ENCODE measurements around the gene CEP70.
"Not testable (repeated sequence)": the region's sequence is repeated elsewhere in the genome, so short reads cannot be mapped to it uniquely, and the experiment has no call there.

The CEP70 gene

DNA sequence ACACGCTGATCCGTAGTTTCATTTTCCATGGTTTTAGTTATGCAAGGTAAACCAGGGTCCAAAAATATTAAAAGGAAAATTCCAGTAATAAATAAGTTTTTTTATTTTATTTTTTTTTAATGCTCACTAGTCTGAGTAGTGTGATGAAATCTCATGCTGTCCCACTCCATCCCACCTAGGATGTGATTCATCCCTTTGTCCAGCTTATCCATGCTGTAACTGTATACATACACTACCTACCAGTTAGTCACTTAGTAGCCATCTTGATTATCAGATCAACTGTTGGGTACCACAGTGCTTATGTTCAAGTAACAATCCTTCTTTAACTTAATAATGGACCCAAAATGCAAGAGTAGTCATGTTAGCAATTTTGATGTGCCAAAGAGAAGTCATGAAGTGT is 84.5 kb downstream of the CEP70 start:
- DNase-seq: no peak

DNA sequence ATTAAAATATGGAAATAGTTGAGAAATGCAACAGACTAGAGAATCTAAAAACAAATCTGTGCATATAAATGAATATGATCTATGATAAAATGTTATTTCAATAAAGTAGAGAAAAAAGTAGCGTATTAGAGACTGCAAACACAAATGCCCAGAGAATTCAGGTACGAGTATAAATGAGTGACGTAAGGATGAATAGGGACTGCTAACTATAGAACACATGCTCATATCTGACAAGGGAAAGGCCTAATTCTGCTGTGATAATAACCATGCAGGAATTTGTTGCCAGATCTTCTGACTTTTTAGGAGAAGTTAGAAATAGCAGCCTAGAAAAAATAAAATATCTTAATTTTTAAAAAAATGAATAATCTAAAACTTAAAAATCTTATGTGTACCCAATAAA is 86.5 kb downstream of the CEP70 start:
- DNase-seq: no peak

DNA sequence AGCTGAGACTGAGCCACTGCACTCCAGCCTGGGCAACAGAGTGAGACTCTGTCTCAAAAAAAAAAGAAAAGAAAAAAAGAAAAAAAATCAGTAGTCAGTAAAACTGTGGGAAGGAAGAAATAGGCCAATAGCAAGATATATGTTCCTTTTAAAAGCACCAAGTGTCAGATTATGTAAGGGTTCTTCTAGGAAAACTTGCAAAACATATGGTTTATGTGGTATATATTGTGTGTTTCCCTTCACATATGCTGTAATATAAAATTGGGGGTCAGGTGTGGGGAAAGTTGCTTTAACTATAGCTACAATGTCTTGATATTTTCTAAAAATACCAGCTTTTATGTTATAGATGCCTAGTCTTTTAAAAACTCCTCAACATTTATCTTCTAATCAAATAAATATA is 95.1 kb downstream of the CEP70 start:
- DNase-seq: no peak

DNA sequence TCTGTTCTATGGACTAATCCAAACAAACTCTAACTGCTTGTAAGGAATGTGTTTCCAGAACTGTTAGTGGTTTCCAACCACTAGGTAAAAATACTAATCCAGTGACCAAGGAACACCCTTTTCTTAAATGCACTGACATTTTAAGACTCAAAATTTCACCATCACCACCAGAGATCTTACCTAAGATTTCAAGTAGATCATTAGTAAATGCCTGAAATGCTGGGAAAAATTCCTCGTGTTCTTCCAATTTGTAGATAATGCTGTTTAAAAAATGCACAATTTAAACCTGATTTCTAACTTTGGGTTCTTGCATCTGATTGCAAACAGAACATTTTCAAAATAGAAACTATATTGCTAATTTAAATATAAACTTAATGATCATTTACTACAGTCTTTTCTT is 96.2 kb downstream of the CEP70 start:
- no peak for DNase-seq

DNA sequence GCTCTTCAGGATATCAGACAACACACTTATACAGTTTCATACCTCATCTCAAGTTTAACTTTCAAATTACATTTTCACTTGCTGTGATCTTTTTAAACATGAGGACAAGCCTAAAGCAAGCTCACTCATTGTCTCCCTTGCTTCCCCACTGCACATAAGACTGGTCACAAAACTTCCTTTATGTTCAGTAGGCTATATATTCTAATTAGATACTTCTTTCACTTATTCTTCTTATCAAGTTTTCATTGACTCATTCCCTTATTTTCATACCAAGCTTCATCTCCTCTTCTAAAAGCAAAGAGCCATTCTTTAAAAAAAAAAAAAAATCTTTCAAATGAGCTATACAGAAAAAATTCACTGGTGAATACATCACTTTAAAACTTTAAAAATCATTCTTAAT is 97.0 kb downstream of the CEP70 start:
- no peak for DNase-seq

DNA sequence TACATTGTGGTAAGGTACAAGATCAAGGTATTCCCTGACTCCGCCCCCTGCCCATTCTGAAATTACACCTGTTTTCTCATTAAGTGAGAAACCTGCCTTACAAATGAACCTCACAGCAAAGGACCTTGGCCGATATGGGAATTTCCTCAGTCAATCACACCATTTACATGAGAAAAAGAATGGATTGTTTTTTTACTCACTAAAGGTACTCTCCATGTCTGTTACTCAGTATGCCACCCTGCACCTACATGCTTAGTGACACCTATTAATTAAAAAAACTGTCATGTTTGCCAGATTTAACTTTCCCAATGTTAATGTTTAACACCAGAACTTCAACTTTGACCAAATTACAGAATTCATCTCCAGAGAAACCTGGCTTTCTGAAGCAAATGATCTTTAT is 97.6 kb downstream of the CEP70 start:
- DNase-seq: no peak

DNA sequence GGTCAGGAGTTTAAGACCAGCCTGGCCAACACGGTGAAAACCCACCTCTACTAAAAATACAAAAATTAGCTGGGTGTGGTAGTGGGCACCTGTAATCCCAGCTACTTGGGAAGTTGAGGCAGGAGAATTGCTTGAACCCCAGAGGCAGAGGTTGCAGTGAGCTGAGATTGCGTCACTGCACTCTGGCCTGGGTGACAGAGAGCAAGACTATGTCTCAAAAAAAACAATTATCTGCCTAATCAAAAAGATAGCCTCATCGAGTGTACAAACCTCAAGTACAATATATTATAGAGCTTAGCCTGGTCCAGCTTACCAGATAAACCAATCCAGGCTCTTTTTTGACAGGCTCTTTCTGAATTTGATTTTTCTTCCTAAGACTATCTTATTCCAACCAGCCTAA is 98.4 kb downstream of the CEP70 start:
- not testable (repeated sequence) for DNase-seq

DNA sequence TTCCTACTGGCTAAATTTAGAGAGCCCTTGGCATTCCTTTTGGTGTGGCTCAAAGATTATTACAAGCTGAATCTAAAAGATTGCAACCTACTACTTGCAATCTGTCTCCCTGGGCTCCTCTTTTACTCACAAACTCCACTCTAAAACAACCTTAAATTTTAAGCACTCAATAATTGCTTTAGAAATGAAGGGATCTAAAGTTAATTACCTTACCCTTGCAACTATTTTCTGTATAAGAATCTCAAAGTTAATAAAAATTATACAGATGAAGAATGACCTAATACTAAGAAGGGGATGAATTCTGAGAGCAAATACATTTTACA is 99.5 kb downstream of the CEP70 start:
- DNase-seq: no peak

DNA sequence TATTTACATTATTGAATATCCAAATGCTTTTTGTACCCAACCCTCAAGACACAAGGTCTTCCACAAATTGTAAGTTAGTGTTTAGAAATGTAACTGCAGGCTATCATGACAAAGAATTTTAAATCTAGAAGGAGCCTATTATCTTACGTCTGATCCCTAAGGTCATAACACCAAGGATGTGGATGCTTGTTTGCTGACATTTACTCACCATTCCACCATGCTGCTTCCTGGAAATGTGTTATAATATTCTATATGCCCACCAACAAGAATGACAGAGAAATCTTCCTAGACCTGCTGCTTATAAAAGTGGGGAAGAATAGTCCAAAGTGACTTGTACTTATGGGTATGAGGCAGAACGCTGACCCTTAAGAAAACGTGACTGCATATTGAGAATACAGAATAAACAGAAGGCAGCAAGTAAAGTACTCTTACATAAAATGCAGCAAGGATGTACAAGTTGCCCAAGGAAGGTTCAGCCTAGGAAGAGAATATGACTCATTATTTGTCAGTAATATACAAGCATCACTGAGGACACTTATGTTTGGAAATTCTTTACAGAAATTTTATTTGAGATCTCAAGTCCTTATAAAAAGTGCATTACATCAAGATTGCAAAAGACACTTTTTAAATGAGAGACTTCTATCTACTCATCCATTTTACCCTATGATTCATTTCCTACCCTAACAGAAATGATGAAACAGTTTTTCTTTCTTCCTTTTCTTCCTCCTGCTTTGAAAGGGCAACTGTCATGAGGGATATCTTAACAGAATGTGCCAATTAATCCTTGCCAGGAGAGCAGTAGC is 100.1 kb downstream of the CEP70 start:
- no peak for DNase-seq

DNA sequence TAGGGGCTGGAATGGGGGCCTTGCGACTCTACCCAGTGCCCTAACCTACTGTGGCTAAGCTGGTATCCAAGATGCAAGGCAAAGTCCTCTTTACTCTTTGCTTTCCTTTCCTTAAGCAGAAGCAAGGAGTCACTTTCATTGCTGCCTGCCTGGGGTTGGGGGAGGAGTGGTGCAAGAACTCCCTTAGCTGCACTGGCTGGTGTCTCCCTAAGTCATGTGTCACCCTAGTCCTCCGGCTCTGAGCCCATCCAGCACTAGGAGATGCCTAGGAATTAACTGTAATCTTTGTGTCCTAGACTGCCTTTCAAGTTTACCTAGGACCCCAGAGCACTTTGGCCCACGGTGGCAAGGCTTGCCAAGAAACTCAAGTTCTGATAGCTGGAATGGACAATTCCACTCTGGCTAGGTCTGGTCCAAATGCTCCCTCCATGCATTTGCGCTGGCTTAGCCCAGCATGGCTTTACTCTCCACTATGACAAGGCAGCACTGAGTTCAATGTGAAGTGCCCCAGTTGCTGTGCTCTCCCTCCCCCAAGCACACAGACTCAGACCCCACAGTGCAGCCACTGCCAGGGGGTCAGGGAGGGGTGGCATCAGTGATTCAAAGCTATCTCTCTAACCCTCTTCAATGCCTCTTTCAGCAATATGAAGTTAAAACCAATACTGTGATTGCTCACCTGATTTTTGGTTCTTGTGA is 100.9 kb downstream of the CEP70 start:
- DNase-seq: no peak

DNA sequence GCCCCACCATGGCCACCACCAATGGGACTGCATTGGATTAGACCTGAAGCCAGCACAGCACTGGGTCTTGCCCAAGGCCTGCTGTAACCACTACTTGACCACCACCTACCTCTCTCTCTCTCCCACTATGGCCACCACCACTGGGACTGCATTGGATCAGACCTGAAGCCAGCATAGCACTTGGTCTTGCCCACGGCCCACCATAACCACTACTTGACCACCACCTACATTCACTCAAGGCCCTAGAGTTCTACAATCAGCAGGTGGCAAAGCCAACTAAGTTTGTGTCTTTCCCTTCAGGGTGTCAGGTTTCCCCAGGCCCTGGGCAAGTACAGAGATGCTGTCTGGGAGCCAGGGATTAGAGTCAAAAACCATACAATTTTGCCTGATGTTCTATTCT is 102.1 kb downstream of the CEP70 start:
- DNase-seq: no peak

DNA sequence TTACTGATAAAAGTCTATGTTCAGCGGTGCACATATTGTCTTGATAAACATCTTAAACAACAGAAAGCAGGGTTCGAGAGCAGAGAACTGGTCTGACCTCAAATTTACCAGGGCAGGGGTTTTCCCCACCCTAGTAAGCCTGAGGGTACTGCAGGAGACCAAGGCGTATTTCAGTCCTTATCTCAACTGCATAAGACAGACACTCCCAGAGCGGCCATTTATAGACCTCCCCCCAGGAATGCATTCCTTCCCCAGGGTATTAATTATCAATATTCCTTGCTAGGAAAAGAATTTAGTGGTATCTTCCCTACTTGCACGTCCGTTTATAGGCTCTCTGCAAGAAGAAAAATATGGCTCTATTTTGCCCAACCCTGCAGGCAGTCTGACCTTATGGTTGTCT is 107.5 kb downstream of the CEP70 start:
- not testable (repeated sequence) for DNase-seq

DNA sequence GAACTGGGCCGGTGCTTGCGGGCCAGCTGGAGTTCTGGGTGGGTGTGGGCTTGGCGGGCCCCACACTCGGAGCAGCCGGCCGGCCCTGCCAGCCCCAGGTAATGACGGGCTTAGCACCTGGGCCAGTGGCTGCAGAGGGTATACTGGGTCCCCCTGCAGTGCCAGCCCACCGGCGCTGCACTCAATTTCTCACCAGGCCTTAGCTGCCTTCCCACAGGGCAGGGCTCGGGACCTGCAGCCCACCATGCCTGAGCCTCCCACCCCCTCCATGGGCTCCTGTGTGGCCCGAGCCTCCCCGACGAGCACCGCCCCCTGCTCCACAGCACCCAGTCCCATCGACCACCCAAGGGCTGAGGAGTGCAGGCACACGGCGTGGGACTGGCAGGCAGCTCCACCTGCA is 109.4 kb downstream of the CEP70 start:
- not testable (repeated sequence) for DNase-seq

DNA sequence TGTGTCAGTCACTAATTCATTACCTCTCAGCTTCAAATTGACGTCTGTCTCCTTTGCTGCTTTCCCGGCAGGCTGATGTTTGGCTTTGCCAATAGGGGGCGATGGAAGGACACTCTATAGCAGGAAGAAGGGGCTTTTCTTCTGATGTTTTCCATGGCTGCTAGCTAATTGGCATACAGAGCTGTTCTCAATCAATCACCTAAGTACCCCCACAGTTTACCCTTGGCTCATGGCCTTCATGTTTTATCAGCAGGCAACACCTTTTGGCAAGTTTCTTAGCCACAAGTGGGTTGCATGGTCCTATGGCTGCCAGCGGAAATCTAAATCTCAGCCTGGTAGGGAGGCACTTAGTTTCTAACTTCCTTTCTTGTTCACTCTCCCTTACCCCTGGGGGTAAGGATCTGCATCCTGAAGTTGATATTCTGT is 114.6 kb downstream of the CEP70 start:
- DNase-seq: peak; percentile 12

DNA sequence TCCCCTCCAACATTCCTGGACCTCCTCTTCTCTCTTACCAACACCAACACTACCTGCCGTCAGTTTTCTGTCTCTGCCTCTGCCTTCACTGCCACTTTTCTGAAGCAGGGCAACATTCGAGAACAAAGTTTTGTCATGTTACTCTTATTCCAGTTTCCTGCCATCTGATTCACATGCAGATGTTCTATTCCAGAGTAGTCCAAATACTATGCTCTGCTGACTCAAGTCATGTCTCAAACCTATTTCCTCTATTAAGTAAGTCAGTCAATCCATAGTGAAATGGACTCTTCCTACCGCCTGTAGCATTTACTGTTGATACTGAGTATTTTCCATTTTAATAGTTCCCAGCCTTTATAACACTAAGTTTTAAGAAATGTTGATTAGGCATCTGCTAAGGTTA is 116.3 kb downstream of the CEP70 start:
- DNase-seq: no peak

DNA sequence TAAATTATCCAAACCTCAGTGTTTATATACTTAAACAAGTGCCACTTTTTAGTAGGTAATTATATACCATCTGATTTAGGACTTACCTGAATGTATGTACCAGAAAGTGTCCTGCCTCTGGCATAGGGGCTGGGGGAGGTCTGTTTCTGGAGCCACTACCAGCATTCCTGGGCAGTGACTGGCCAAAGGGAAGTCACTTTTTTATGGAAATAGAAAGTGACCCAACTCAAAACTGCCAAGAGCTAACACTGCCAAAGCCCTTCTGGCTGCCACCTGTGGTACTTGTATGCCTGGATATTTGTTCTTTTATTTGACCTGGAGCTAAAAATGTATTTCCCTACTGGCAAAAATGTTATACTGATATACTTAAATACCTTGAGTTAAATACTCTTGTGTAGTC is 116.9 kb downstream of the CEP70 start:
- DNase-seq: no peak

DNA sequence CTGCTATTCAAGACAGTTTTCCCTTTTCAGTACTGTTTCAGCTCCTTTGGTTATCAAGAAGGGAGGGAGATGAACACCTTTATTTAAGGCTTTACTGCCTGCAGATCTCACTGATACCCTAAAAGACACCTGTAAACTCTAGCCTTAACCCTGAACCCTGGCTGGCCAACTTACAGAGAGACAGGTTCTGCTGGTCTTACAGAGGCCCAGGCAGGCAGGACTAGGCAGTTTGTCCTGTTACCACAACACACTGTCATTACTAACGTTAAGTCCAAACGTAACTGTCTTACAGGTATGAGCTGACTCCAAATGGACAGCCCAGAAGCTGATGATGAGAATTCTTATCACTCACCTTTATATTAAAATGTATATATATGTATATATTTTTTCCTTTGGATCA is 117.5 kb downstream of the CEP70 start:
- no peak for DNase-seq

DNA sequence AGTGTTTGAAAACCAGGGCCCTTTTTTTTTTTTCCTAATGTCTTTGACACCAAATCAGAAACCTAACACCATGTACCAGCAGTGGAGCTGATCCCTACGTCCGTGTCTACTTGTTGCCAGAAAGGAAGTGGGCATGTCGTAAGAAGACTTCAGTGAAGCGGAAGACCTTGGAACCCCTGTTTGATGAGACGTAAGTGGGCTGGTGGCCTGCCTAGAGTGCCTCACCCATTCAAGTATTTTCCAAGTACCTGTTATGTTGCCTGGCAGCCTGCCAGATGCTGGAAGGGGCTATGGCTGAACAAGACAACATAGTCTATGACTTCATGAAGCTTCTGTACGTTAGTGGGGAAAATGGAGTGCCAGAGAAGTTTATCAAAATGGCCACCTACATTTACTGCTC is 119.9 kb downstream of the CEP70 start:
- no peak for DNase-seq

DNA sequence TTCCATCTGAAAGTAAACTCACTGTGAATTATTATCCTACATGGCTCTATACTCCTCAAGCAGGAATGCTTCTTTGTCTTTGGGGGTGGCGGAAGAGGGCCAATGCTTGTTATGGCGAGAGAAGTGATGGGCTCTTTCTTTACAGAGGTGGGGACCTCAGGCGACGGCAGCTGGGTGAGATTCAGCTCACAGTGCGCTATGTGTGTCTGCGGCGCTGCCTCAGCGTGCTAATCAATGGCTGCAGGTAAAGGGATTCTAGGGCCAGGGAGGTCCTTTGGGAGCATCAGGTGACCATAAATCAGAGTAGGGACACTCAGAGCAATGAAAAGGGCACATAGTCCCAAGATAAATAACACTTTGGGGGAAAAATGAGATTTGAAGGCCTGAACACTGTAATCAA is 120.7 kb downstream of the CEP70 start:
- DNase-seq: no peak

DNA sequence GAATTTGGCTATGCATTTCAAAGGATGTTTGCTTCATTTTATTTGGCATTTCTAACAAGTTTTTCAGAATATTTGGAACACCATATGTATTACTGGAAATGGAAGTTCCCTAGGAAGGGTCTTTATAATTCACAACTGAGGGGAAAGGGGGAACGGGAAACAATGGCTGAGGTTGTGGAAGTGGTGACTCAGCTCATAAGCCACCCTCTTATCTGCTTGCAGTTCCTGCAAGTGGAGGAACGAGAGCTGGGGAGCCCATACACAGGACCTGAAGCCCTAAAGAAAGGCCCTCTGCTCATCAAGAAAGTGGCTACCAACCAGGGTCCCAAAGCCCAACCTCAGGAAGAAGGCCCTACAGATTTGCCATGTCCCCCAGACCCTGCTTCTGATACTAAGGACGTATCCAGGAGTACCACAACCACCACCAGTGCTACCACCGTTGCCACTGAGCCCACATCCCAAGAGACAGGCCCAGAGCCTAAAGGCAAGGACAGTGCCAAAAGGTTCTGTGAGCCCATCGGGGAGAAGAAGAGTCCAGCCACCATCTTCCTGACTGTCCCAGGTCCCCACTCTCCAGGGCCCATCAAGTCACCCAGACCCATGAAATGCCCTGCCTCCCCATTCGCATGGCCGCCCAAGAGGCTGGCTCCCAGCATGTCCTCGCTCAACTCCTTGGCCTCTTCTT is 121.8 kb downstream of the CEP70 start:
- no peak for DNase-seq

DNA sequence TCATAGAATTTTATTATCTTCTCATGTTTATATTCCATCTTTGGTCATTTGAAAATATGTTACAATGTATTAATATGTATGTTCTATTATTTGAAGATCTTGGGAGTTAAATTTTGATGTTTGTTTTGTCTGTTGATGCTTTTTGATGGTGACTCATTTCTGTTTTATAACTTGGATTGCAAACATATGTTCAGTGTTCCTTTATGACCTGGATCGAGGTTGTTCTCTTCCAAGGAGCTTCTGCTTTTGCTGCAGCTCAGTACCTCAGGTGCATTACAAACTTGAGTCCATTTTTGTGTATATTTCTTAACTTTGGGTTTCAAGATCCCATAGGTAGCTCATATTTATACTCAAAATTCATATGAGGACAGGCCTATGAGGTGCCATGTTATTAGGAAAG is 122.6 kb downstream of the CEP70 start:
- no peak for DNase-seq

DNA sequence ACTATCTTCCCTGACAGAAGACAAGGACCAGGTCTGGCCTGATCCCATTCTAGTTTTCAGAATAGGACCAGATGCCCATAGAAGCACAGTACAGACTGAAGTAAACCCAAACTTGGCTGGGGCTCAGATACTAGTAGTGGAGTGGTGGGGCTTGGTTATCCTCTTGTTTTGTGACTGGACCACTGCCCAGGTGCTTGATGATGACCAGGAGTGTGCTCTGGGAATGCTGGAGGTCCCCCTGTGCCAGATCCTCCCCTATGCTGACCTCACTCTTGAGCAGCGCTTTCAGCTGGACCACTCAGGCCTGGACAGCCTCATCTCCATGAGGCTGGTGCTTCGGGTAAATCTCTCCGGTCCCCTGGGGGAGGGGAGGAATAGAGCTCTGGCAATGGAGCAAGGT is 123.4 kb downstream of the CEP70 start:
- DNase-seq: no peak

DNA sequence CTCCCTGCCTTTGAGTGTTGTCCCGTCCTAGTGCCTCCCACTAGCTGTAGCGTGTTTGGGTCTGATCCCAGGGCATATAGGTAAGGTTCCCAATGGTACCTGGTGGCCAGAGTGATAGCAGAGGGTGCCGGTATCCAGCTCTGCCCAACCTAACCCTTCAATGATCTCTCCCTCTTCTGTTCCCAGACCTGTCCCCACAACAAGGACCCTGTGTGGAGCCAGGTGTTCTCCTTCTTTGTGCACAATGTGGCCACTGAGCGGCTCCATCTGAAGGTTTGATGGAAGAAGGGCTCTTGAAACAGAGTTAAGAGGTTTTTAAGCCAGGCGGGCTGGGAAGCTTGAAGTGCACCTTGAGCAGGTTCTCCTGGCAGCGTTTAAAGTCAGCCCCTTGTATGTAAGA is 124.2 kb downstream of the CEP70 start:
- DNase-seq: no peak

DNA sequence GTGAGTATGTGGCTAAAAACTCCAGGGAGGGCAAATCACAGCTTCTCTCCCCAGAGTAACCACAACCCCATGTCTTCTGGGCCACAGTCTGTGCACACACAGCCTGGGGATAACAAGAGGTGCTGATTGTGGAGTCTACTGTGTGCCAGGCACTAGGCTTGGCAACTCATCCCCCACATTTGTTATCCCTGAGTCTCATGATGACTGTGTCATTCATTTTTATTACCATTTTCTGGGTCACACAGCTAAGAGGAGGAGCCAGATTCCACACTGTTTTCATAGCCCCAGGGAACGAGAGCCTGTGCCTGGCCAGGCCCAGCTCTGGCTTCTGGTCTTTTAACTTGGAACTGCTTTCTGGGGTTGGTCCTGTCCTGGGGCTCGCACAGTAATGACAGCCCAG is 125.2 kb downstream of the CEP70 start:
- no peak for DNase-seq

Data from DMS153 (cell line).